Mesenchymal stem cell (in vitro differentiated cells and primary cell): ENCODE results near the gene RAB3C.

ENCODE experiments used
- DNase-seq: peaks from one replicate; pipeline ENCODE4 v3.0.0-alpha.2; 2013
- H2AFZ ChIP-seq: one replicate; pipeline ENCODE4 v1.6.1; 2013; ENCODE audit warnings: low read depth, mild to moderate bottlenecking, control low read depth, inconsistent platforms, low read length, moderate library complexity
- H2AK5ac ChIP-seq: 2 replicates; pipeline ENCODE4 v1.6.1; 2013; ENCODE audit warnings: low read length, moderate library complexity, mild to moderate bottlenecking, inconsistent platforms; ENCODE audit not compliant: severe bottlenecking
- H2BK120ac ChIP-seq: one replicate; pipeline ENCODE4 v1.6.1; 2013; ENCODE audit warnings: low read depth, mild to moderate bottlenecking, inconsistent platforms, low read length, moderate library complexity
- H2BK12ac ChIP-seq, 2 experiments: one replicate each; pipeline ENCODE4 v1.6.1; 2013; ENCODE audit warnings: inconsistent platforms in 2 of 2, low read length in 2 of 2, mild to moderate bottlenecking in 2 of 2, moderate library complexity in 2 of 2, control low read depth in 1 of 2
- H2BK15ac ChIP-seq: one replicate; pipeline ENCODE4 v1.6.1; 2013; ENCODE audit warnings: mild to moderate bottlenecking, low read depth, inconsistent platforms; ENCODE audit not compliant: poor library complexity, severe bottlenecking
- H2BK5ac ChIP-seq: 2 replicates; pipeline ENCODE4 v1.6.1; 2013; ENCODE audit warnings: low read depth, mild to moderate bottlenecking, low read length, control low read depth, inconsistent platforms; ENCODE audit not compliant: poor library complexity, severe bottlenecking
- H3K14ac ChIP-seq, 2 experiments: one replicate each; pipeline ENCODE4 v1.6.1; 2013; ENCODE audit warnings: inconsistent platforms in 2 of 2, low read length in 2 of 2, control low read depth in 1 of 2, mild to moderate bottlenecking in 1 of 2, moderate library complexity in 1 of 2
- H3K18ac ChIP-seq, 2 experiments: one replicate each; pipeline ENCODE4 v1.6.1; 2013; ENCODE audit warnings: inconsistent platforms in 2 of 2, low read length in 2 of 2, control low read depth in 1 of 2, low read depth in 1 of 2, mild to moderate bottlenecking in 1 of 2
- H3K23ac ChIP-seq, 2 experiments: one replicate each; pipeline ENCODE4 v1.6.1; 2013; ENCODE audit warnings: inconsistent platforms in 2 of 2, low read length in 2 of 2, mild to moderate bottlenecking in 2 of 2, moderate library complexity in 2 of 2, control low read depth in 1 of 2
- H3K27ac ChIP-seq: 2 replicates; pipeline ENCODE4 v1.5.1; 2013; ENCODE audit warnings: mild to moderate bottlenecking, moderate library complexity, low read length, control low read depth, inconsistent platforms; ENCODE audit not compliant: poor library complexity, severe bottlenecking
- H3K27me3 ChIP-seq, 2 experiments: 2 replicates each; pipeline versions ENCODE4 v1.6.1 to v1.7.0; 2013; ENCODE audit warnings: low read length in 2 of 2, mild to moderate bottlenecking in 2 of 2, moderate library complexity in 2 of 2, control low read depth in 1 of 2, inconsistent platforms in 1 of 2; ENCODE audit not compliant: control insufficient read depth in 1 of 2, insufficient read depth in 1 of 2
- H3K36me3 ChIP-seq, 2 experiments: 2 replicates each; pipeline versions ENCODE4 v1.6.1 to v1.7.0; 2013; ENCODE audit warnings: low read length in 2 of 2, control low read depth in 1 of 2, inconsistent platforms in 1 of 2, low read depth in 1 of 2, mild to moderate bottlenecking in 1 of 2; ENCODE audit not compliant: insufficient read depth in 2 of 2, control insufficient read depth in 1 of 2
- H3K4ac ChIP-seq, 2 experiments: one replicate each; pipeline ENCODE4 v1.6.1; 2013; ENCODE audit warnings: inconsistent platforms in 2 of 2, low read length in 2 of 2, mild to moderate bottlenecking in 2 of 2, moderate library complexity in 2 of 2, control low read depth in 1 of 2, low read depth in 1 of 2
- H3K4me1 ChIP-seq: 2 replicates; pipeline ENCODE4 v1.6.1; 2013; ENCODE audit warnings: low read depth, low read length, control low read depth; ENCODE audit not compliant: control insufficient read depth, insufficient read depth
- H3K4me2 ChIP-seq: 2 replicates; pipeline ENCODE4 v1.6.1; 2013; ENCODE audit warnings: low read length, mild to moderate bottlenecking, inconsistent platforms; ENCODE audit not compliant: poor library complexity, severe bottlenecking
- H3K4me3 ChIP-seq, 2 experiments: 2 replicates each; pipeline versions ENCODE4 v1.5.1 to v1.7.0; 2013; ENCODE audit warnings: low read length in 2 of 2, mild to moderate bottlenecking in 2 of 2, control low read depth in 1 of 2, low read depth in 1 of 2; ENCODE audit not compliant: insufficient read depth in 1 of 2
- H3K79me1 ChIP-seq: replicated peaks from 2 replicates; pipeline ENCODE4 v1.6.1; 2013; ENCODE audit warnings: mild to moderate bottlenecking, control low read depth, low read length, inconsistent platforms; ENCODE audit not compliant: poor library complexity, severe bottlenecking
- H3K9ac ChIP-seq: 2 replicates; pipeline ENCODE4 v1.7.0; 2013; ENCODE audit warnings: mild to moderate bottlenecking, low read length, moderate library complexity
- H3K9me3 ChIP-seq: 2 replicates; pipeline ENCODE4 v1.7.0; 2013; ENCODE audit warnings: mild to moderate bottlenecking, low read length; ENCODE audit not compliant: control insufficient read depth
- H4K8ac ChIP-seq: one replicate; pipeline ENCODE4 v1.6.1; 2013; ENCODE audit warnings: inconsistent platforms, mild to moderate bottlenecking, low read length, moderate library complexity
- H4K91ac ChIP-seq: one replicate; pipeline ENCODE4 v1.6.1; 2013; ENCODE audit warnings: mild to moderate bottlenecking, low read length, inconsistent platforms
- WGBS: methylation state at CpG from one replicate; pipeline ENCODE4 v1.1.7; 2013; ENCODE audit warnings: mixed read lengths; 5-methylcytosine and 5-hydroxymethylcytosine counted together

The RAB3C gene

DNA sequence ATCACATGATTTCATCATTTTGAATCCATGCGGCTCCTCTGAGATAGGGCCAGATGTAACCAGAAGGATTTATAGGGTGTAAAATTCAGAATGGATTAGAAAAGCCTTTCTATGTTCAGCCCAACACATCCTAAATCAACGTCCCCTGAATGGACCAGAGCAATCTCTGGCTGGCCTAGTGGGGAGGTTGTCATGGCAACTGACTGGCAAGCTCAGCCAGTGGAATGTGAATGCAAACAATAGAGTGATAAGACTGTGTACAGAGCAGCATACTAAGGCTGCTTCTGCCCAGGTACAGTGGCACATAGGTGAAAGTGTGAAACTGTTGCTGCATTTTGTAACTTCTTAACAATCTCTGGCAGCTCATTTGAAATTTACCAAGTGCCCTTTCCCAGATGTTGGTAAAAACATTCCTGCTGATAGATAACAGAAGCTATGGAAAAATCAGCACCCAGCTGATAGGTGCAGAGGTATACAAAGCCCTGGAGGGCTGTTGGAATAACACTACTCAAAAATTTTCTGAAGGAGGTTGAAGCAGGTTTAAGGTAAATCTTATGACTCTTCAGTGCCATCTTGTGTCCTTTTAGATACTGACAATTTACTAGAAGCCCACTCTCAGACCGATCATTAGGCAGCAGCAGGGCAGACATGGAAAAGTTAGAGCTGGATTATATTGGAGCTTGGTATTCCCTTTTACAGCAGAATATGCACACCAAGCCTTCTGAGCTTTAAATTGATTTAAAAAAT is 267.2 kb downstream of the RAB3C start:
- no peak overlapping the region for H3K23ac ChIP-seq
- H3K9ac ChIP-seq, result no peak overlapping the region
- H3K4me3 ChIP-seq, result no peak overlapping the region
- no peak overlapping the region for H2AK5ac ChIP-seq
- H3K79me1 ChIP-seq, result no peaks in the 10 kb centered on the region
- H2BK15ac ChIP-seq, result no peak overlapping the region
- no peaks in the 10 kb centered on the region for H3K36me3 ChIP-seq
- H2BK12ac ChIP-seq, result no peak overlapping the region
- peaks cover 1% of the 10 kb centered on the region for H3K4me1 ChIP-seq
- no peak overlapping the region for H2BK120ac ChIP-seq
- H4K8ac ChIP-seq, result no peak overlapping the region
- H2AFZ ChIP-seq, result no peak overlapping the region
- H3K14ac ChIP-seq, result no peak overlapping the region
- no peak overlapping the region for H4K91ac ChIP-seq
- H3K4ac ChIP-seq, result no peak overlapping the region
- no peak overlapping the region for H3K4me2 ChIP-seq
- no peaks in the 10 kb centered on the region for H3K9me3 ChIP-seq
- H3K18ac ChIP-seq, result no peak overlapping the region
- peaks cover 8 to 14% of the 10 kb centered on the region in 2 experiments for H3K27me3 ChIP-seq
- DNase-seq, result peak; percentile 43
- no peak overlapping the region for H3K27ac ChIP-seq
- H2BK5ac ChIP-seq, result no peak overlapping the region
- WGBS, result 77% methylated on average over 2 of the region's 3 CpGs

DNA sequence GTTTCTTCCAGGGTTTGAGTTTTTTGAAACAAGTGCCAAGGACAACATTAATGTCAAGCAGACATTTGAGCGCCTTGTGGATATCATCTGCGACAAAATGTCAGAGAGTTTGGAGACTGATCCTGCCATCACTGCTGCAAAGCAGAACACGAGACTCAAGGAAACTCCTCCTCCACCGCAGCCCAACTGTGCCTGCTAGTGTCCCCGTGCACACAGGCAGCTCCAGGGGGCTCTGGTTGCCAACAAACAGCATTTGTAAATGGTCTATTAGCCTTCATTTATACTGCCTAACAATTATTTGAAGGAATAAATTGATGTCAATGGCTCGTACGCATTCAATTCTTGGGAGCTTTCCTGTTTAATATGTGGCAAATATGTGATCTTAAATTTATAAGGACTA is 268.3 kb downstream of the RAB3C start:
- H3K4me3 ChIP-seq, result no peak overlapping the region
- no peak overlapping the region for H2BK5ac ChIP-seq
- no peak overlapping the region for H3K27ac ChIP-seq
- no peaks in the 10 kb centered on the region for H3K9me3 ChIP-seq
- H2BK120ac ChIP-seq, result no peak overlapping the region
- WGBS, result 65% methylated on average over 5 of the region's 7 CpGs
- H2AK5ac ChIP-seq, result no peak overlapping the region
- no peak for DNase-seq
- H3K9ac ChIP-seq, result no peak overlapping the region
- H3K14ac ChIP-seq, result no peak overlapping the region
- H3K27me3 ChIP-seq, result peaks cover 8 to 12% of the 10 kb centered on the region in 2 experiments
- no peaks in the 10 kb centered on the region for H3K36me3 ChIP-seq
- no peak overlapping the region for H2AFZ ChIP-seq
- no peak overlapping the region for H3K18ac ChIP-seq
- H3K4me1 ChIP-seq, result peaks cover 1% of the 10 kb centered on the region
- H3K4me2 ChIP-seq, result no peak overlapping the region
- no peaks in the 10 kb centered on the region for H3K79me1 ChIP-seq
- H4K91ac ChIP-seq, result no peak overlapping the region
- H2BK15ac ChIP-seq, result no peak overlapping the region
- no peak overlapping the region for H3K4ac ChIP-seq
- no peak overlapping the region for H4K8ac ChIP-seq
- no peak overlapping the region for H2BK12ac ChIP-seq
- H3K23ac ChIP-seq, result no peak overlapping the region

DNA sequence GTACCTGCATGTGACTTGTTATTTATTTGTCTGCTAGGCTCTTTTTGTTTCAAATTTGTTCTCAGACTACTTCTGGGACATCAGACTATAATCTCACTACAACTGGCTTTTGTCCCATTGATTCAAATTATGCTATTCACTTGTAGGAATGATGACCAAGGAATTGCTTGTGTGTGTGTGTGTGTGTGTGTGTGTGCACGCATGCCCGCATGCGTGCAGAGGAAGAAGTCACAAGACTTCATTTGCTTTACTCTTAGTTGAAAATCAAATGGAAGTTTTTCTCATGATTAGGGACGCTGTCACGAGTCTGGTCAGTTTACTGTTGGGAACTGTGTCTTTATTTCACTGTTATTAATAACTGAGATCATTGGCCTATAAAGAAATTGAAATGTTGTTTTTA is 268.7 kb downstream of the RAB3C start:
- H3K4me3 ChIP-seq, result no peak overlapping the region
- H3K9ac ChIP-seq, result no peak overlapping the region
- H4K8ac ChIP-seq, result no peak overlapping the region
- no peak overlapping the region for H2BK120ac ChIP-seq
- peaks cover 1% of the 10 kb centered on the region for H3K4me1 ChIP-seq
- H2BK15ac ChIP-seq, result no peak overlapping the region
- H3K27ac ChIP-seq, result no peak overlapping the region
- H3K18ac ChIP-seq, result no peak overlapping the region
- H3K36me3 ChIP-seq, result no peaks in the 10 kb centered on the region
- H3K79me1 ChIP-seq, result no peaks in the 10 kb centered on the region
- no peak overlapping the region for H3K4me2 ChIP-seq
- peaks cover 8 to 10% of the 10 kb centered on the region in 2 experiments for H3K27me3 ChIP-seq
- WGBS, result 89% methylated on average over 4 of the region's 5 CpGs
- H2AK5ac ChIP-seq, result no peak overlapping the region
- H2BK12ac ChIP-seq, result no peak overlapping the region
- H3K23ac ChIP-seq, result no peak overlapping the region
- no peak overlapping the region for H2AFZ ChIP-seq
- no peak overlapping the region for H3K4ac ChIP-seq
- no peak for DNase-seq
- H3K9me3 ChIP-seq, result no peaks in the 10 kb centered on the region
- H3K14ac ChIP-seq, result no peak overlapping the region
- H2BK5ac ChIP-seq, result no peak overlapping the region
- H4K91ac ChIP-seq, result no peak overlapping the region

DNA sequence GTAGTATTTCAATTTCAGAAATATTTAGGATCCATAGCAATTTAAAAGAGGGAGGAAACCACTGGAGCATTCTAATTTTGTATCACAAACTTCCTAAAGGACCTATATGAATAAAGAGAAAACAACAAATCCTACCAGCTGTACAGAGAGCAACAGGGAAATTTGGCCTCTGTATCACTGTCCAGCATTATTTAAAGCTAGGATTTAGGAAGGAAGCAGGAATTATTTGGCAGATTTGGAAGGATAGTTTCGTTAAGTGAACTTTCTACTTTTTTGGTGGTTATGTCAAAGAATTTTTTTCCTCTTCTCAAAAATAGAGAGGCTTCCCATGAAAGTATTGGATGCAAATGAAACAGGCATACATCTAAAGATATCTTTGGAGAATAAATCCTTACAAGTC is 269.7 kb downstream of the RAB3C start:
- Histone ChIP-seq H3K23ac (no peak overlapping the region), H3K27me3 (peaks cover 8 to 10% of the 10 kb centered on the region in 2 experiments), H2BK120ac (no peak overlapping the region), H3K79me1 (no peaks in the 10 kb centered on the region), H3K9me3 (no peaks in the 10 kb centered on the region), H2BK5ac (no peak overlapping the region), H2AFZ (no peak overlapping the region), H2AK5ac (no peak overlapping the region), H3K4me2 (no peak overlapping the region), H4K91ac (no peak overlapping the region), H3K9ac (no peak overlapping the region), H3K18ac (no peak overlapping the region), H3K4ac (no peak overlapping the region), H3K4me3 (no peak overlapping the region), H2BK15ac (no peak overlapping the region), H3K27ac (no peak overlapping the region), H3K4me1 (peaks cover 1% of the 10 kb centered on the region), H3K14ac (no peak overlapping the region), H3K36me3 (no peaks in the 10 kb centered on the region), H2BK12ac (no peak overlapping the region), H4K8ac (no peak overlapping the region)
- WGBS, result no CpG with 5 or more reads among the region's 1 CpG
- no peak for DNase-seq
